DMS 273 (cell line): ENCODE results near the gene NFIB.

Source experiments
- DNase-seq: peaks from one replicate; lab custom pipeline; 2025; ENCODE audit not compliant: unreplicated experiment; lab: John Stamatoyannopoulos, UW

Gene NFIB

DNA sequence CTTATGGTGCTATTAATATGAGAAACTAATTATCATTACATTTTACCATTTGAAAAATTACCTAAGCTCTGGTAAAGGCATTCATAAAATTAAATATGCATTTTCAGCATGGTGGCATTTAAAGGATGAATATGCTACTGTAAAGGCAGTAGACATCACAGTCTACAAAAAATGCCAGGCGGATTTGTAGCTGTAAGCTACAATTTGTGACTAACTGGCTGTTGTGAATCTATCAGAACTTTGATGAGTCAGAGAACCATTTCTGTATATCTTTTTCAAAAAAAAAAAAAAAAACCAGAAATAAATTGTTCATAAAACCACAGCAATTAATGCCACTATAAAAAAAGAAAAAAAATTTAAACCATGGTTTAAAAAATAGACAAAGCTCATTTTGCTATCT lies 186.3 kb downstream of the NFIB start:
- DNase-seq: no peak

DNA sequence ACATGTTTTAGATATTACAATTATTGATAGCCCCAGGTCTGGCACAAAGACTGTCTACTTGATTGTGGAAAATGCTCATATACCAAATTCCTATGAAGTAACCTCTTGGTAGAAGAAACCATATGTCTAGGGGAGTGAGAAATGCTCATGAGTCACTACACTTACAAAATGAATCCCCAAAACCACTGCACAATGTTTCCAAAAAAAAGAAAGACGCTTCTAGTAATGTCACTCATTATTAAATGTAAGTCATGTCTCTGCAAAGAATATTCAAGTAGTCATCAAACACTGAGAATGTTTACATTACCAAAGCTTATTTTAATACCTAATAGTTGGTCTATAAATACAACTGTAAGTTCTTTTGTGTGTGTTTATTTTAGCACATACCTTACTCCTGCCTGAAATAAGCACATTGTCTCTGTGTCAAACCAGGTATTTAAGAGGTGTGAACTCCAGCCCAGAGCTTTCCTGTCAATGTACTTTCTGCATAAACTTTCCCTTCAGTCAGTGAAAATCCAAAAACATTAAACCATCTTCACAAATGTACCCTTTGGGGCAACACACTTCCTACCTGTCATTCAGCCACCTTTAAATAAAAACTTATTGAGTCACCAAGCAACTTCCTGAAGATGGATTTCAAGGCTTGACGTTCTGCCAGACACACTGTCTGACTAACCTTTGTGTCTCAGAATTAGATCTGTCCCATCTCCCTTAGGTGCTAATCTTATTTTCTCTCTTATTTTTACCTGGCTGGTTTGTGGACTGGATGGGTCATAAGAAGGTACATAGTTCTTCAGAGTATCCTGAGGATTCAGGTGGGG lies 194.0 kb downstream of the NFIB start:
- no peak for DNase-seq

DNA sequence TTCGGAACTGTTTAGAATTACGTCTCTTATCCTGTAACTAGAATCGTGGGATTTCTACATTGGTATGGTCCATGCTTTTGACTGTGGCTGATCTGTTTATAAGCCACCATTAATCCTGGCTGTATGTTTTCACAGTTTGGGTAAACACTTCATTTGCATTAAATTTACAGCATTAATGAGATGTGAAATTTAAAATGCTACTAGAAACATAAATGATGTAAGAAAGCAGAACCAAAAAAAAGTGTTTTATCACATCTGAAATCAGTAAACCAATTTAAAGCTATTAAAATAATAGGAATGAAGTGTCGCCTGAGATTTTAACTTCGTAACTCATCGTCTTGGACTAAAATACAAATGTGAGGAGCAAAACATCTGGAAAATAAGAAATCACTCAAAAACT lies 201.7 kb downstream of the NFIB start:
- no peak for DNase-seq

GRCh38 chr9:14111696-14112095 lies 202.2 kb downstream of the NFIB start:
- no peak for DNase-seq

GRCh38 chr9:14107977-14108376 lies 206.0 kb downstream of the NFIB start:
- DNase-seq: no peak

DNA sequence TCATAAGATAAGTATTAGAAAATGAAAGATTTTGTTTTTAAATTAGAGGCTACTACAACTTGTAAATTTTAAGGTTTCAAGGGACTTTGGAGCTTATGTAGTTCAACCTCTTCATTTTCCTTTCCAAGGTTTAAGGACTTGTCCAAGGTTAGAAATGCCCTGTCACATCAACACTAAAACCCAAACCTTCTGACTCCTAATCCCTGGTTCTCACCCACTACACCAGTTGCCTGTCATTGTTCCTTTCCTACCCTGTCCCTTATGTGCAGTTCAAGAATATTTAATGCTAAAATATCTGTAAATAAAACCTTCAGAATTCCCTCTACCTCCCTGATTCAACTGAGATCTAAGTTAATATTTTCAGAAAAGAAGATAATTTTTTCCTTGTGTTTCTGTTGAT lies 206.4 kb downstream of the NFIB start:
- no peak for DNase-seq

DNA sequence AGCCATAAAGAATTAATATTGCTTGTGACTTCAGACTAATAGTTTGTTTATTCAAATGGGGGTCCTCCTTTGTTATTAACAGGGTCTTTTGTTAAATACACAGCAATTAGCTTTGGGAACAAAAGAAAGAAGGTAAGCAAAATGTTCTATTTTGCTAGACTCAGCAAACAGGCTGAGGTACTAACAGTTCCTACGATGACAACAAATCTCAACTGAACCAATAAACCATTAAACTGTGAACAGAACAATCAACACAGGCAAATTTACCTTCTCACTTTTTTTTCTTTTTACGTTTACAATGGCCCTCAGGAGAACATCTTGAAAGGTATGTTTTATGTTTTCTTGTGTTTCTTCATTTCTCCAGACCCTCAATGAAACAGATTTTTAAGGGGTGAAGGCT lies 207.2 kb downstream of the NFIB start:
- no peak for DNase-seq

DNA sequence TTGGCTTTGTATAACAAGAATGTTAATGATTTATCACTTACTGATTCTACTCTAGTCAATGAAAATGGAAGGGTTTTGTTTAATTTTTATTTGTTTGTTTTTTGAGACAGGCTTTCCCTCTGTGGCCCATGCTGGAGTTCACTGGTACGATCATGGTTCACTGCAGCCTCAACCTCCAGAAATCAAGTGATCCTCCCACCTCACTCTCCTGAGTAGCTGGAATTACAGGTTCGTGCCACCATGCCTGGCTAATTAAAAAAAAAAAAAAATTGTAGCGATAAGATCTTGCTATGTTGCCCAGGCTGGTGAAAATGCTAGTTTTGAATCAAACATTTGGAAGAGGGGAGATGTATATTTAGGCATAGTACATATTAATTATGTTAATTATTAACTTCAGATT lies 209.4 kb downstream of the NFIB start:
- no peak for DNase-seq

DNA sequence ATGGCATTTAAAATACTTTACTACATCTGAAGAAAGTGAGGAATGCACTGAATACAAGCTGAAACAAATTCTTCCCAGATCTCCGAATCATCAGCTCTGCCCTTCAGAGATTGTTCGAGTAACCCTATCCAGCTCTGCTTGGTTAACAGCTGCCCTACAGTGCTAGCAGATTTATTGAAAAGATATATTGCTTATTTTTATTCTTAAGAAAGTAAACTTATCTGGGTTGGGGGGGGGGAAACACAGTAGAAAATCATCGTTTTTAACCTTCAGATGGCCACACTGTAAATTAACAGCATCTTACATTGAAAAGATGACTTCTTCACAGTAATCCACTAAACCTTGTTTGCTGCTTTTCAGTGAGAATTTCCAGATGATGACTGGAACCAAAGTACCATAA lies 210.8 kb downstream of the NFIB start:
- no peak for DNase-seq

- no peak for DNase-seq
Measured at GRCh38 chr9:14099737-14100136, 214.2 kb downstream of the NFIB start.

- DNase-seq: no peak
Measured at GRCh38 chr9:14098486-14099180, 215.3 kb downstream of the NFIB start.

- DNase-seq: no peak
Measured at GRCh38 chr9:14097666-14098415, 216.1 kb downstream of the NFIB start.

GRCh38 chr9:14097215-14097614 lies 216.7 kb downstream of the NFIB start:
- DNase-seq: no peak

- no peak for DNase-seq
Measured at GRCh38 chr9:14096258-14096922, 217.6 kb downstream of the NFIB start.

- DNase-seq: no peak
Measured at GRCh38 chr9:14095277-14095676, 218.7 kb downstream of the NFIB start.

- DNase-seq: no peak
Measured at GRCh38 chr9:14094491-14094890, 219.4 kb downstream of the NFIB start.

DNA sequence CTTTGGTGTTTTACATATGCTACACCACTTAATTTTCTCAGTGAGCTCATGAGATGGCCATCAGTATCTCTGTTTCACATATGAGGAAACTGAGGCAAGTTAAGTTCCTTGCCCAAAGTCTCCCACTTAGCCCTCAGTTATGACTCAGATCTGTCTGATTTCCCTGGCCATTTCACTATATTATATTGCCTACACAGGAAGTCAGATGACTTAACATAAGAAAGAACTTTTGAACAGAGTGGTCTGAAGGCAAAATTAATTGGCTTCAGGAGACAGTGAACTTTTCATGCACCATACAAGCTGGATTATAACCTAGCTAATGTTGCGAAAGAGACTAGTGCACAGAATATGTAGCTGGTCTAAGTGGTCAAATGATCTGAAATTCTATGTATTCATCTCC lies 221.6 kb downstream of the NFIB start:
- no peak for DNase-seq

DNA sequence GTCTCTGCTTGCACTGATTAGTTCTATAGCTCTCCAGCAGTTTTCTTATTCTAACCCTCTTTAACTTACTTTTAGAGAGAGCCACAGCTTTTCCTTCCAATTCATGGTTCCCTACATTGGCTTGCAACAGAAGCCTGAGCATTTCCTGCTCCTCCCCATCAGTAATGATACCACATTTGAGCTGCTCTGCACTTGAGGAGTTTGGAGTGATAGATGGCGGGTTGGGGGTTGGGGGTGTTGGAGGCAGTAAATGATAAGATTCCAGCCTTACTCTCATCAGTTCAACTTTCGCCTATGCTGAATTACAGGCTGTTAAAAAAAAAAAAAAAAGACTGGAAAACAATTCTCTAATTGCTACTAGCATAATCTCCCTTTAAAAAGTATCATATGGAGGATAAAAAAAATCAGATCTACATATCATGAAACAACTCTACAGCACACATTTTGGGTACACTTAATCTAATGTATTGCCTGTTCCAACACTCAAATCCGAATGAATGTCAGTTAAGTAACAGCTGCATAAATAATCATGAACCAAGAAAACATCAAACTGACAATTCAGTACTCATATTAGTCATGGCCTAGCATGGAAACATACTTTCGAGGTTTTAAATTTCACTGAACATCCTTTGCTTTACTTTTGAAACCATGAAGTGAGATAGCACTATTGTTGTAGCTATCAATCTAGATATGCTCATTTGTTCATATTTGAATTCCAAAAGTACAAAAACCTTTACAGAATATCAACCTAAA lies 224.7 kb downstream of the NFIB start:
- DNase-seq: no peak

GRCh38 chr9:14087576-14087975 lies 226.4 kb downstream of the NFIB start:
- DNase-seq: no peak

GRCh38 chr9:14086495-14086894 lies 227.4 kb downstream of the NFIB start:
- DNase-seq: no peak

- DNase-seq: no peak
Measured at GRCh38 chr9:14085810-14086209, 228.1 kb downstream of the NFIB start.
